Fibroblast of lung (primary cell): ENCODE results near the gene SERPINB6. TPM values are rescaled to one million over a fixed set of nuclear protein-coding genes. Genes with fewer than 3 reads are reported as not detected.

Experiments
- DNase-seq, 2 donors: peaks; one replicate each; pipeline versions ENCODE4 v3.0.0 to v3.0.0-alpha.2; 2010; ENCODE audit warnings: low read depth in 2 of 2
- H2AFZ ChIP-seq: 2 replicates; pipeline ENCODE4 v1.5.1; 2012; ENCODE audit warnings: low read length, control low read depth, inconsistent platforms
- H3K27ac ChIP-seq: 2 replicates; pipeline ENCODE4 v1.5.1; 2011; ENCODE audit warnings: low read length, control low read depth; ENCODE audit not compliant: insufficient read depth
- H3K27me3 ChIP-seq: 2 replicates; pipeline ENCODE4 v1.5.1; 2011; ENCODE audit warnings: mild to moderate bottlenecking, low read length; ENCODE audit not compliant: control insufficient read depth, insufficient read depth
- H3K36me3 ChIP-seq: 2 replicates; pipeline ENCODE4 v1.5.1; 2011; ENCODE audit warnings: low read length; ENCODE audit not compliant: control insufficient read depth, insufficient read depth
- H3K4me1 ChIP-seq: 2 replicates; pipeline ENCODE4 v1.5.1; 2011; ENCODE audit warnings: low read length; ENCODE audit not compliant: control insufficient read depth, insufficient read depth; ENCODE audit errors: extremely low read depth
- H3K4me2 ChIP-seq: 2 replicates; pipeline ENCODE4 v1.5.1; 2011; ENCODE audit warnings: low read length, control low read depth; ENCODE audit not compliant: insufficient read depth; ENCODE audit errors: extremely low read depth
- H3K4me3 ChIP-seq, 4 experiments: fragments of 200-600 bp in 1 of 4; sonication (generic) in 1 of 4; replicated peaks in 1 of 4; 2 replicates each; pipeline ENCODE4 v1.5.1; 2011 to 2016; ENCODE audit warnings: low read length in 4 of 4, low read depth in 3 of 4, mild to moderate bottlenecking in 3 of 4, control low read depth in 2 of 4, inconsistent platforms in 1 of 4, mixed read lengths in 1 of 4; ENCODE audit not compliant: insufficient read depth in 1 of 4; ENCODE audit errors: control extremely low read depth in 1 of 4
- H3K79me2 ChIP-seq: 2 replicates; pipeline ENCODE4 v1.5.1; 2012; ENCODE audit warnings: mild to moderate bottlenecking, low read length, inconsistent platforms; ENCODE audit not compliant: control insufficient read depth, insufficient read depth
- H3K9ac ChIP-seq: 2 replicates; pipeline ENCODE4 v1.5.1; 2011; ENCODE audit warnings: mild to moderate bottlenecking, low read length, control low read depth; ENCODE audit not compliant: insufficient read depth
- H3K9me3 ChIP-seq: 2 replicates; pipeline ENCODE4 v1.5.1; 2012; ENCODE audit warnings: low read depth, low read length; ENCODE audit not compliant: control insufficient read depth, insufficient read depth
- H4K20me1 ChIP-seq: 2 replicates; pipeline ENCODE4 v1.5.1; 2011; ENCODE audit warnings: low read length; ENCODE audit not compliant: control insufficient read depth, insufficient read depth; ENCODE audit errors: extremely low read depth
- CTCF ChIP-seq, 2 donors: IDR thresholded peaks in 1 of 2; conservative IDR thresholded peaks in 1 of 2; 1 replicate in 1 of 2; 2 replicates in 1 of 2; pipeline ENCODE4 v1.5.1; 2011 to 2012; ENCODE audit warnings: low read length in 2 of 2, control low read depth in 1 of 2, inconsistent platforms in 1 of 2, low read depth in 1 of 2, mild to moderate bottlenecking in 1 of 2
- EZH2 ChIP-seq: IDR thresholded peaks from 2 replicates; pipeline ENCODE4 v1.5.1; 2012; ENCODE audit warnings: low read length, control low read depth, mild to moderate bottlenecking; ENCODE audit errors: missing control alignments
- polyA plus RNA-seq, 2 donors: library from polyadenylated mRNA; depleted of rRNA in 1 of 2; stranded (reverse) in 1 of 2; unstranded in 1 of 2; fragments of >200 nt; gene quantifications; 2 replicates each; pipeline ENCODE4 v1.2.1, GENCODE V29; 2011 to 2012; ENCODE audit warnings: missing spikeins in 1 of 2
- total RNA-seq: library from RNA; depleted of rRNA; stranded (reverse); fragments of >200 nt; gene quantifications from 2 replicates; pipeline ENCODE4 v1.2.1, GENCODE V29; 2014

SERPINB6 gene
- total and polyA plus RNA-seq, 2 donors (not counting 1 experiment from before 2014, with no cell fraction given): 83.9 to 181 TPM

GRCh38 chr6:2952557-2953095 is 18.7 kb downstream of the SERPINB6 start:
- Histone ChIP-seq H3K79me2 (peaks cover 5% of the 10 kb centered on the region), H3K4me3 (no peak overlapping the region), H3K9ac (peak overlapping the region; percentile 33), H3K36me3 (peaks cover 16% of the 10 kb centered on the region), H2AFZ (peak overlapping the region; percentile 1), H3K4me1 (peaks cover 9% of the 10 kb centered on the region), H3K4me2 (peak overlapping the region; percentile 18), H3K27ac (peak overlapping the region; percentile 49), H3K27me3 (no peaks in the 10 kb centered on the region), H3K9me3 (no peaks in the 10 kb centered on the region), H4K20me1 (no peaks in the 10 kb centered on the region)
- DNase-seq: peak; percentile 82 to 87
- peak; percentile 98 to 99 for TF ChIP-seq CTCF (conservative IDR thresholded peaks at IDR 0.05 in 1 of 2, IDR thresholded peaks at IDR 0.05 in 1 of 2; ENCODE audit: low read depth in 1 of 2, low read length in 2 of 2)
- TF ChIP-seq EZH2: no peak

DNA sequence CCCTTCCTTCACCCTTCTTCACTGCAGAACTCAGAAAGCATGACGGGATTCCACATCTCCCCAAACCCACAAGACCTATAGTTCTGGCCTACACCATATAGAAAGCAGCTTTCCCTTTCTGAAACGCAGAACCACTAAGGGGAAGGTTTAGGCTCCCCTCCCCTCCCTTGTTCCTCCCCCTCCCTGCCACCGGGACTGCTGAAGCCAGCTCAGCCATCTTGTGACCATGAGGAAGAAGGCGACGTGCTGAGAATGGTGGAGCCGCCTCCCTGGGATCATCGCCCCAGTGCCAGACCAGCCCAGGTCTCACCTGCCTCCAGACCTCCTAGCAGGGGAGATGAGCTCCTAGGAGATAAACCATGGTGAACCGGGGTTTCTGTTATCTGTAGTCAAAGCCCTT is 19.6 kb downstream of the SERPINB6 start:
- DNase-seq: no peak
- Histone ChIP-seq H3K4me2 (no peak overlapping the region), H3K27ac (no peak overlapping the region), H3K4me3 (no peak overlapping the region), H3K27me3 (no peaks in the 10 kb centered on the region), H3K9me3 (no peaks in the 10 kb centered on the region), H3K79me2 (peaks cover 3% of the 10 kb centered on the region), H3K4me1 (peaks cover 4% of the 10 kb centered on the region), H2AFZ (no peak overlapping the region), H3K9ac (no peak overlapping the region), H3K36me3 (peaks cover 16% of the 10 kb centered on the region), H4K20me1 (no peaks in the 10 kb centered on the region)
- TF ChIP-seq EZH2 (no peak), CTCF (conservative IDR thresholded peaks at IDR 0.05 in 1 of 2, IDR thresholded peaks at IDR 0.05 in 1 of 2; ENCODE audit: low read depth in 1 of 2, low read length in 2 of 2) (no peak)

- TF ChIP-seq CTCF (conservative IDR thresholded peaks at IDR 0.05 in 1 of 2, IDR thresholded peaks at IDR 0.05 in 1 of 2; ENCODE audit: low read depth in 1 of 2, low read length in 2 of 2) (no peak), EZH2 (no peak)
Measured at GRCh38 chr6:2950713-2951112, 20.7 kb downstream of the SERPINB6 start.

More at GRCh38 chr6:2950713-2951112, 20.7 kb downstream of the SERPINB6 start:
- Histone ChIP-seq H3K27me3 (no peaks in the 10 kb centered on the region), H3K36me3 (peaks cover 14% of the 10 kb centered on the region), H3K27ac (no peak overlapping the region), H4K20me1 (no peaks in the 10 kb centered on the region), H3K79me2 (no peaks in the 10 kb centered on the region), H3K9ac (no peak overlapping the region), H3K4me2 (no peak overlapping the region), H2AFZ (no peak overlapping the region), H3K9me3 (no peaks in the 10 kb centered on the region), H3K4me1 (peaks cover 3% of the 10 kb centered on the region), H3K4me3 (no peak overlapping the region)
- DNase-seq: no peak
